ENCODE results near the gene MAP3K20.

Gene MAP3K20

GRCh38 chr2:173106959-173107628 lies 31.4 kb downstream of the MAP3K20 start:
- H3K27ac ChIP-seq (ENCODE audit: low read depth, low read length): no peak overlapping the region
- H3K9me3 ChIP-seq (ENCODE audit: control insufficient read depth, insufficient read depth, low read length): no peaks in the 10 kb centered on the region
- peaks cover 8% of the 10 kb centered on the region for H3K4me1 ChIP-seq (ENCODE audit: control insufficient read depth, insufficient read depth, low read length)
- no peaks in the 10 kb centered on the region for H3K27me3 ChIP-seq (ENCODE audit: control insufficient read depth, insufficient read depth, low read length)
- no peak overlapping the region for H3K9ac ChIP-seq (ENCODE audit: low read depth, low read length)
- no peak overlapping the region for H3K4me3 ChIP-seq (ENCODE audit: low read depth, low read length)
- no peaks in the 10 kb centered on the region for H3K36me3 ChIP-seq (ENCODE audit: control insufficient read depth, insufficient read depth, low read length)

GRCh38 chr2:173107629-173108022 lies 32.0 kb downstream of the MAP3K20 start:
- Histone ChIP-seq H3K27me3 (ENCODE audit: control insufficient read depth, insufficient read depth, low read length) (no peaks in the 10 kb centered on the region), H3K36me3 (ENCODE audit: control insufficient read depth, insufficient read depth, low read length) (no peaks in the 10 kb centered on the region), H3K4me1 (ENCODE audit: control insufficient read depth, insufficient read depth, low read length) (peaks cover 8% of the 10 kb centered on the region), H3K9me3 (ENCODE audit: control insufficient read depth, insufficient read depth, low read length) (no peaks in the 10 kb centered on the region), H3K9ac (ENCODE audit: low read depth, low read length) (no peak overlapping the region), H3K4me3 (ENCODE audit: low read depth, low read length) (no peak overlapping the region), H3K27ac (ENCODE audit: low read depth, low read length) (no peak overlapping the region)

GRCh38 chr2:173109253-173110188 lies 33.9 kb downstream of the MAP3K20 start:
- Histone ChIP-seq H3K4me1 (ENCODE audit: control insufficient read depth, insufficient read depth, low read length) (no peaks in the 10 kb centered on the region), H3K27me3 (ENCODE audit: control insufficient read depth, insufficient read depth, low read length) (no peaks in the 10 kb centered on the region), H3K9ac (ENCODE audit: low read depth, low read length) (no peak overlapping the region), H3K9me3 (ENCODE audit: control insufficient read depth, insufficient read depth, low read length) (no peaks in the 10 kb centered on the region), H3K36me3 (ENCODE audit: control insufficient read depth, insufficient read depth, low read length) (no peaks in the 10 kb centered on the region), H3K27ac (ENCODE audit: low read depth, low read length) (no peak overlapping the region), H3K4me3 (ENCODE audit: low read depth, low read length) (no peak overlapping the region)

GRCh38 chr2:173117678-173118077 lies 42.0 kb downstream of the MAP3K20 start:
- Histone ChIP-seq H3K4me3 (ENCODE audit: low read depth, low read length) (no peak overlapping the region), H3K9ac (ENCODE audit: low read depth, low read length) (no peak overlapping the region), H3K27ac (ENCODE audit: low read depth, low read length) (no peak overlapping the region)

GRCh38 chr2:173118395-173118794 lies 42.7 kb downstream of the MAP3K20 start:
- Histone ChIP-seq H3K4me3 (ENCODE audit: low read depth, low read length) (no peak overlapping the region), H3K36me3 (ENCODE audit: control insufficient read depth, insufficient read depth, low read length) (no peaks in the 10 kb centered on the region), H3K27ac (ENCODE audit: low read depth, low read length) (no peak overlapping the region), H3K9ac (ENCODE audit: low read depth, low read length) (no peak overlapping the region), H3K4me1 (ENCODE audit: control insufficient read depth, insufficient read depth, low read length) (no peaks in the 10 kb centered on the region), H3K9me3 (ENCODE audit: control insufficient read depth, insufficient read depth, low read length) (no peaks in the 10 kb centered on the region), H3K27me3 (ENCODE audit: control insufficient read depth, insufficient read depth, low read length) (no peaks in the 10 kb centered on the region)

More at GRCh38 chr2:173117678-173118077, 42.0 kb downstream of the MAP3K20 start:
- Histone ChIP-seq H3K36me3 (ENCODE audit: control insufficient read depth, insufficient read depth, low read length) (no peaks in the 10 kb centered on the region), H3K27me3 (ENCODE audit: control insufficient read depth, insufficient read depth, low read length) (no peaks in the 10 kb centered on the region), H3K9me3 (ENCODE audit: control insufficient read depth, insufficient read depth, low read length) (no peaks in the 10 kb centered on the region), H3K4me1 (ENCODE audit: control insufficient read depth, insufficient read depth, low read length) (no peaks in the 10 kb centered on the region)

- Histone ChIP-seq H3K9me3 (ENCODE audit: control insufficient read depth, insufficient read depth, low read length) (no peaks in the 10 kb centered on the region), H3K4me1 (ENCODE audit: control insufficient read depth, insufficient read depth, low read length) (no peaks in the 10 kb centered on the region), H3K27ac (ENCODE audit: low read depth, low read length) (no peak overlapping the region), H3K9ac (ENCODE audit: low read depth, low read length) (no peak overlapping the region), H3K4me3 (ENCODE audit: low read depth, low read length) (no peak overlapping the region), H3K36me3 (ENCODE audit: control insufficient read depth, insufficient read depth, low read length) (no peaks in the 10 kb centered on the region), H3K27me3 (ENCODE audit: control insufficient read depth, insufficient read depth, low read length) (no peaks in the 10 kb centered on the region)
Measured at GRCh38 chr2:173119069-173119807, 43.6 kb downstream of the MAP3K20 start.

- Histone ChIP-seq H3K4me1 (ENCODE audit: control insufficient read depth, insufficient read depth, low read length) (no peaks in the 10 kb centered on the region), H3K9ac (ENCODE audit: low read depth, low read length) (no peak overlapping the region), H3K27ac (ENCODE audit: low read depth, low read length) (no peak overlapping the region)
Measured at GRCh38 chr2:173119944-173120343, 44.3 kb downstream of the MAP3K20 start.

GRCh38 chr2:173122936-173123335 lies 47.3 kb downstream of the MAP3K20 start:
- H3K4me1 ChIP-seq (ENCODE audit: control insufficient read depth, insufficient read depth, low read length): no peaks in the 10 kb centered on the region
- no peak overlapping the region for H3K27ac ChIP-seq (ENCODE audit: low read depth, low read length)
- no peak overlapping the region for H3K4me3 ChIP-seq (ENCODE audit: low read depth, low read length)

More at GRCh38 chr2:173119944-173120343, 44.3 kb downstream of the MAP3K20 start:
- Histone ChIP-seq H3K27me3 (ENCODE audit: control insufficient read depth, insufficient read depth, low read length) (no peaks in the 10 kb centered on the region), H3K4me3 (ENCODE audit: low read depth, low read length) (no peak overlapping the region), H3K36me3 (ENCODE audit: control insufficient read depth, insufficient read depth, low read length) (no peaks in the 10 kb centered on the region), H3K9me3 (ENCODE audit: control insufficient read depth, insufficient read depth, low read length) (no peaks in the 10 kb centered on the region)

GRCh38 chr2:173124441-173124840 lies 48.8 kb downstream of the MAP3K20 start:
- Histone ChIP-seq H3K9ac (ENCODE audit: low read depth, low read length) (no peak overlapping the region), H3K4me3 (ENCODE audit: low read depth, low read length) (no peak overlapping the region), H3K27me3 (ENCODE audit: control insufficient read depth, insufficient read depth, low read length) (no peaks in the 10 kb centered on the region), H3K27ac (ENCODE audit: low read depth, low read length) (no peak overlapping the region), H3K36me3 (ENCODE audit: control insufficient read depth, insufficient read depth, low read length) (no peaks in the 10 kb centered on the region), H3K9me3 (ENCODE audit: control insufficient read depth, insufficient read depth, low read length) (no peaks in the 10 kb centered on the region), H3K4me1 (ENCODE audit: control insufficient read depth, insufficient read depth, low read length) (no peaks in the 10 kb centered on the region)

More at GRCh38 chr2:173122936-173123335, 47.3 kb downstream of the MAP3K20 start:
- Histone ChIP-seq H3K9me3 (ENCODE audit: control insufficient read depth, insufficient read depth, low read length) (no peaks in the 10 kb centered on the region), H3K9ac (ENCODE audit: low read depth, low read length) (no peak overlapping the region), H3K27me3 (ENCODE audit: control insufficient read depth, insufficient read depth, low read length) (no peaks in the 10 kb centered on the region), H3K36me3 (ENCODE audit: control insufficient read depth, insufficient read depth, low read length) (no peaks in the 10 kb centered on the region)

- H3K27ac ChIP-seq (ENCODE audit: low read depth, low read length): no peak overlapping the region
- no peak overlapping the region for H3K4me3 ChIP-seq (ENCODE audit: low read depth, low read length)
- H3K9ac ChIP-seq (ENCODE audit: low read depth, low read length): no peak overlapping the region
- H3K36me3 ChIP-seq (ENCODE audit: control insufficient read depth, insufficient read depth, low read length): no peaks in the 10 kb centered on the region
- no peaks in the 10 kb centered on the region for H3K4me1 ChIP-seq (ENCODE audit: control insufficient read depth, insufficient read depth, low read length)
- H3K27me3 ChIP-seq (ENCODE audit: control insufficient read depth, insufficient read depth, low read length): no peaks in the 10 kb centered on the region
- H3K9me3 ChIP-seq (ENCODE audit: control insufficient read depth, insufficient read depth, low read length): no peaks in the 10 kb centered on the region
Measured at GRCh38 chr2:173126819-173127218, 51.2 kb downstream of the MAP3K20 start.
